H9 (cell line): ENCODE measurements around the gene GCK. TPM values are rescaled to one million over a fixed set of nuclear protein-coding genes. Genes with fewer than 3 reads are reported as not detected.

Source experiments
- DNase-seq: peaks from one replicate; pipeline ENCODE4 v3.0.0-alpha.2; 2017
- H2AFZ ChIP-seq: one replicate; pipeline ENCODE4 v1.6.1; 2013; ENCODE audit warnings: mild to moderate bottlenecking, low read length, control low read depth, moderate library complexity
- H2AK5ac ChIP-seq: 2 replicates; pipeline ENCODE4 v1.6.1; 2013; ENCODE audit warnings: low read length, control low read depth, mixed read lengths; ENCODE audit not compliant: insufficient read length
- H2BK120ac ChIP-seq: one replicate; pipeline ENCODE4 v1.6.1; 2013; ENCODE audit warnings: low read depth, mild to moderate bottlenecking, low read length, control low read depth, inconsistent platforms; ENCODE audit not compliant: poor library complexity, severe bottlenecking
- H2BK12ac ChIP-seq: 2 replicates; pipeline ENCODE4 v1.6.1; 2013; ENCODE audit warnings: low read length, control low read depth, mixed read lengths, low read depth; ENCODE audit not compliant: insufficient read length
- H2BK15ac ChIP-seq: 2 replicates; pipeline ENCODE4 v1.6.1; 2013; ENCODE audit warnings: low read depth, low read length, control low read depth
- H2BK20ac ChIP-seq: one replicate; pipeline ENCODE4 v1.6.1; 2013; ENCODE audit warnings: low read depth, mild to moderate bottlenecking, low read length, control low read depth, inconsistent platforms; ENCODE audit not compliant: poor library complexity, severe bottlenecking
- H2BK5ac ChIP-seq: 2 replicates; pipeline ENCODE4 v1.6.1; 2013; ENCODE audit warnings: low read length, control low read depth, mixed read lengths; ENCODE audit not compliant: insufficient read length
- H3K14ac ChIP-seq: 2 replicates; pipeline ENCODE4 v1.6.1; 2013; ENCODE audit warnings: low read length, control low read depth; ENCODE audit not compliant: insufficient read depth
- H3K18ac ChIP-seq: 2 replicates; pipeline ENCODE4 v1.6.1; 2013; ENCODE audit warnings: low read depth, mild to moderate bottlenecking, mixed read lengths, low read length, control low read depth; ENCODE audit not compliant: insufficient read length
- H3K23ac ChIP-seq: 2 replicates; pipeline ENCODE4 v1.6.1; 2013; ENCODE audit warnings: low read length, control low read depth, mixed read lengths, low read depth; ENCODE audit not compliant: insufficient read length
- H3K23me2 ChIP-seq: 2 replicates; pipeline ENCODE4 v1.6.1; 2013; ENCODE audit warnings: low read depth, mild to moderate bottlenecking, mixed read lengths, low read length, control low read depth; ENCODE audit not compliant: insufficient read length, poor library complexity, severe bottlenecking
- H3K27ac ChIP-seq: 2 replicates; pipeline ENCODE4 v1.5.1; 2013; ENCODE audit warnings: low read length, control low read depth, mixed read lengths, low read depth; ENCODE audit not compliant: insufficient read length
- H3K27me3 ChIP-seq: 2 replicates; pipeline ENCODE4 v1.6.1; 2013; ENCODE audit warnings: low read length, control low read depth, inconsistent platforms; ENCODE audit not compliant: insufficient read depth
- H3K4ac ChIP-seq: 2 replicates; pipeline ENCODE4 v1.6.1; 2013; ENCODE audit warnings: low read depth, mild to moderate bottlenecking, control low read depth, inconsistent platforms, low read length, moderate library complexity
- H3K4me1 ChIP-seq: 2 replicates; pipeline ENCODE4 v1.6.1; 2013; ENCODE audit warnings: low read length, control low read depth, inconsistent platforms; ENCODE audit not compliant: insufficient read depth
- H3K4me2 ChIP-seq: 2 replicates; pipeline ENCODE4 v1.6.1; 2013; ENCODE audit warnings: low read length, control low read depth, mixed read lengths; ENCODE audit not compliant: insufficient read length, insufficient read depth
- H3K56ac ChIP-seq: 2 replicates; pipeline ENCODE4 v1.6.1; 2013; ENCODE audit warnings: low read depth, mild to moderate bottlenecking, mixed read lengths, low read length, control low read depth; ENCODE audit not compliant: insufficient read length
- H3K79me1 ChIP-seq: 2 replicates; pipeline ENCODE4 v1.6.1; 2013; ENCODE audit warnings: low read depth, mild to moderate bottlenecking, moderate library complexity, low read length, control low read depth, inconsistent platforms; ENCODE audit not compliant: insufficient read depth, poor library complexity, severe bottlenecking
- H3K79me2 ChIP-seq: 2 replicates; pipeline ENCODE4 v1.6.1; 2013; ENCODE audit warnings: low read length, control low read depth, inconsistent platforms; ENCODE audit not compliant: insufficient read depth
- H3K9ac ChIP-seq: 2 replicates; pipeline ENCODE4 v1.6.1; 2013; ENCODE audit warnings: low read length, control low read depth, mixed read lengths; ENCODE audit not compliant: insufficient read length; ENCODE audit errors: extremely low read depth
- H3K9me3 ChIP-seq: one replicate; pipeline ENCODE4 v1.6.1; 2013; ENCODE audit warnings: low read depth, low read length, inconsistent platforms; ENCODE audit not compliant: control insufficient read depth
- H3T11ph ChIP-seq: one replicate; pipeline ENCODE4 v1.6.1; 2013; ENCODE audit warnings: mild to moderate bottlenecking, low read length, control low read depth, inconsistent platforms
- H4K20me1 ChIP-seq: one replicate; pipeline ENCODE4 v1.6.1; 2013; ENCODE audit not compliant: control insufficient read depth, insufficient read length, insufficient read depth
- H4K5ac ChIP-seq: 2 replicates; pipeline ENCODE4 v1.6.1; 2013; ENCODE audit warnings: low read depth, mild to moderate bottlenecking, mixed read lengths, low read length, control low read depth; ENCODE audit not compliant: insufficient read length
- H4K8ac ChIP-seq: replicated peaks from 2 replicates; pipeline ENCODE4 v1.6.1; 2013; ENCODE audit warnings: low read length, control low read depth, mixed read lengths, low read depth; ENCODE audit not compliant: insufficient read length
- H4K91ac ChIP-seq: 2 replicates; pipeline ENCODE4 v1.6.1; 2013; ENCODE audit warnings: low read depth, mild to moderate bottlenecking, moderate library complexity, mixed read lengths, low read length, control low read depth; ENCODE audit not compliant: insufficient read length
- H3K27ac Mint-ChIP-seq, 3 experiments: 2 replicates in 2 of 3; 3 replicates in 1 of 3; pipeline ENCODE4 v1.8.0; 2020 to 2021; ENCODE audit warnings: mixed read lengths in 3 of 3, mild to moderate bottlenecking in 1 of 3, moderate library complexity in 1 of 3
- H3K27me3 Mint-ChIP-seq: 2 replicates; pipeline ENCODE4 v1.8.0; 2021; ENCODE audit warnings: low read depth, mild to moderate bottlenecking, moderate library complexity, mixed read lengths
- H3K36me3 Mint-ChIP-seq, 3 experiments: 2 replicates in 2 of 3; 3 replicates in 1 of 3; pipeline ENCODE4 v1.8.0; 2020 to 2021; ENCODE audit warnings: low read depth in 3 of 3, mixed read lengths in 3 of 3; ENCODE audit not compliant: insufficient read depth in 1 of 3
- H3K4me1 Mint-ChIP-seq, 2 experiments: 2 replicates each; pipeline ENCODE4 v1.8.0; 2020; ENCODE audit warnings: mixed read lengths in 2 of 2
- H3K4me3 Mint-ChIP-seq, 2 experiments: 2 replicates in 1 of 2; 3 replicates in 1 of 2; pipeline ENCODE4 v1.8.0; 2020 to 2021; ENCODE audit warnings: mild to moderate bottlenecking in 2 of 2, mixed read lengths in 2 of 2, moderate library complexity in 1 of 2
- H3K9me3 Mint-ChIP-seq, 2 experiments: 2 replicates in 1 of 2; 3 replicates in 1 of 2; pipeline ENCODE4 v1.8.0; 2020; ENCODE audit warnings: mild to moderate bottlenecking in 2 of 2, mixed read lengths in 2 of 2, moderate library complexity in 1 of 2
- CTCF ChIP-seq: fragments of 200-600 bp; sonication (generic); conservative IDR thresholded peaks from 3 replicates; pipeline ENCODE4 v1.8.0; 2021; ENCODE audit warnings: antibody characterized with exemption, mild to moderate bottlenecking
- WGBS: extraction: QIAGEN DNeasy Blood & Tissue Kit; methylation state at CpG from one replicate; pipeline ENCODE4 v1.1.7; 2013; ENCODE audit warnings: missing lambda C conversion rate, low lambda C conversion rate, mixed read lengths; ENCODE audit not compliant: insufficient read length; ENCODE audit errors: extremely low coverage; 5-methylcytosine and 5-hydroxymethylcytosine counted together
- total RNA-seq: library from RNA; stranded (reverse); gene quantifications from 2 replicates; pipeline ENCODE4 v1.2.1, GENCODE V29; 2021

Gene GCK
- total RNA-seq, 1 experiment from 2014 or later = 0.98 TPM

GRCh38 chr7:44096326-44096881, 92.8 kb downstream of the GCK start:
- Histone ChIP-seq H3K79me1 (no peaks in the 10 kb centered on the region), H4K8ac (no peak overlapping the region), H3K23me2 (no peaks in the 10 kb centered on the region), H2BK12ac (no peak overlapping the region), H2BK20ac (no peak overlapping the region), H4K91ac (no peak overlapping the region), H2AFZ (no peak overlapping the region), H3K9me3 (no peaks in the 10 kb centered on the region), H3K79me2 (no peaks in the 10 kb centered on the region), H3K56ac (no peak overlapping the region), H3K27ac (no peak overlapping the region), H2BK120ac (no peak overlapping the region), H3K27me3 (no peaks in the 10 kb centered on the region), H3K18ac (no peak overlapping the region), H3K4me2 (no peak overlapping the region), H3K9ac (no peak overlapping the region), H2AK5ac (no peak overlapping the region), H3T11ph (no peak overlapping the region), H4K20me1 (no peaks in the 10 kb centered on the region), H3K23ac (no peak overlapping the region), H2BK5ac (no peak overlapping the region), H3K4me1 (no peaks in the 10 kb centered on the region), H3K14ac (no peak overlapping the region), H4K5ac (no peak overlapping the region), H2BK15ac (no peak overlapping the region), H3K4ac (no peak overlapping the region)
- Mint-ChIP-seq H3K27ac (no peak overlapping the region; a peak in 1 of 7 replicates), H3K4me3 (no peak overlapping the region), H3K4me1 (peaks cover 0 to 10% of the 10 kb centered on the region in 2 experiments; a peak in 2 of 4 replicates), H3K9me3 (no peaks in the 10 kb centered on the region; a peak in 1 of 5 replicates), H3K36me3 (no peaks in the 10 kb centered on the region), H3K27me3 (peaks cover 23% of the 10 kb centered on the region)
- WGBS = no CpG with 5 or more reads among the region's 8 CpGs
- no peak for TF ChIP-seq CTCF
- DNase-seq = no peak
